ENCODE data around the gene C2CD3. TPM values are rescaled to one million over a fixed set of nuclear protein-coding genes. Genes with fewer than 3 reads are reported as not detected.

C2CD3 gene
- total and polyA plus RNA-seq, 2 of the 4 experiments (the other 2 are of a cell fraction): 11.1 to 19.2 TPM

DNA sequence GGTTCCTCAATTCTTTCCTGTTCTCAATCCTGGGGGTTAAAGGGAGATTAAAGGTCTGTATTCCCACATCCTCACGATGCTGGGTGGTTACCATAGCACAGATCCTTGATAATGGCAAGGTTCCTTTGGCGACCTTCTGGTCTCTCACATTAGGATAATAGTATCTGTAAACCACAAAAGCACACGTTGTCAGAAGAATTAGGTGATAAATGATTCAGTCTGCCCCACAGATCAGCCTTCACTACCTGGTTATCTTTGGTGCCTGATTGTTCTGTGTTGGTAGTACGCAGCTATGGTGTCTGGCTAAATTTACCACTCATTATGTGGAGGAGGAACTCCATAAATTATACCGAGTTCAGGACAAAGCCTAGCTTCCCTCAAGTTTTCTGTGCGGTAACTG lies 78.4 kb downstream of the C2CD3 start:
- Histone ChIP-seq H3K27ac (ENCODE audit: insufficient read depth, low read length) (no peak overlapping the region), H4K5ac (ENCODE audit: low read depth, low read length) (no peak overlapping the region), H2BK15ac (ENCODE audit: low read depth, low read length) (no peak overlapping the region), H3K18ac (ENCODE audit: low read depth, low read length) (no peak overlapping the region), H2BK120ac (ENCODE audit: low read depth, low read length) (no peak overlapping the region), H4K91ac (ENCODE audit: insufficient read depth, low read depth, low read length) (no peak overlapping the region), H3K36me3 (ENCODE audit: control insufficient read depth, insufficient read depth, low read length) (peaks cover 19% of the 10 kb centered on the region), H2BK5ac (ENCODE audit: low read depth, low read length, poor library complexity, severe bottlenecking) (no peak overlapping the region), H3K4ac (ENCODE audit: low read depth, low read length) (no peak overlapping the region), H2AK5ac (ENCODE audit: low read depth, low read length) (no peak overlapping the region), H3K9me3 (ENCODE audit: control insufficient read depth, insufficient read depth, low read length) (no peaks in the 10 kb centered on the region), H3K27me3 (ENCODE audit: control insufficient read depth, insufficient read depth, low read length) (no peaks in the 10 kb centered on the region), H3K23ac (ENCODE audit: low read depth, low read length) (no peak overlapping the region), H3K14ac (replicated peaks; ENCODE audit: low read depth, low read length) (no peak overlapping the region), H3K4me3 (ENCODE audit: insufficient read depth, low read depth, low read length) (no peak overlapping the region), H3K4me2 (ENCODE audit: low read depth, low read length) (no peak overlapping the region), H3K4me1 (ENCODE audit: control insufficient read depth, insufficient read depth, low read length) (no peaks in the 10 kb centered on the region), H4K20me1 (ENCODE audit: insufficient read depth, low read length) (no peaks in the 10 kb centered on the region), H3K79me1 (ENCODE audit: low read depth in 1 of 2, low read length in 2 of 2) (no peaks in the 10 kb centered on the region), H2BK20ac (ENCODE audit: low read depth, low read length) (no peak overlapping the region), H3K56ac (ENCODE audit: extremely low read depth, insufficient read depth, low read length) (no peak overlapping the region), H3K9ac (ENCODE audit: low read depth, low read length) (no peak overlapping the region), H2AK9ac (replicated peaks; ENCODE audit: low read depth, low read length, poor library complexity) (no peak overlapping the region), H4K8ac (ENCODE audit: low read depth in 2 of 2, low read length in 2 of 2) (no peak overlapping the region), H3K9me1 (ENCODE audit: insufficient read depth, low read length) (no peaks in the 10 kb centered on the region), H2AFZ (replicated peaks; ENCODE audit: low read length, poor library complexity) (no peak overlapping the region)
- dilution Hi-C loops (cut with HindIII; ENCODE audit: low sequenced_read_pairs, unreplicated experiment): no loop called here
- no CpG with 5 or more reads among the region's 6 CpGs for WGBS, 2 experiments (ENCODE audit: extremely low coverage in 2 of 2, insufficient read length in 1 of 2)
- ATAC-seq (ENCODE audit: low read depth): no peak
- POLR2A ChIA-PET (ENCODE audit: unreplicated experiment): no interaction called here
- in situ Hi-C loops (cut with MboI; ENCODE audit: low sequenced_read_pairs): no loop called here
- BruUV-seq (replicated peaks): no TSS peak
- no peak for DNase-seq
- CTCF ChIA-PET: no interaction called here
- intact Hi-C loops (cut with micrococcal nuclease): no loop called here
- TF ChIP-seq MAZ (IDR thresholded peaks at IDR 0.05; ENCODE audit: borderline replicate concordance, low read depth, low read length) (no peak), NFE2L2 (IDR thresholded peaks at IDR 0.05; ENCODE audit: low read depth, low read length) (no peak), CEBPB (IDR thresholded peaks at IDR 0.05; ENCODE audit: low read depth, low read length) (no peak), MXI1 (IDR thresholded peaks at IDR 0.05; ENCODE audit: borderline replicate concordance, low read depth, low read length) (no peak), MAFK (IDR thresholded peaks at IDR 0.05; ENCODE audit: low read depth, low read length) (no peak), CHD1 (IDR thresholded peaks at IDR 0.05; ENCODE audit: low read depth, low read length) (no peak), POLR2A (IDR thresholded peaks at IDR 0.05; ENCODE audit: low read depth, low read length) (no peak), BHLHE40 (IDR thresholded peaks at IDR 0.05; ENCODE audit: low read depth, low read length) (no peak)
- TF ChIP-seq, protein P1, sequence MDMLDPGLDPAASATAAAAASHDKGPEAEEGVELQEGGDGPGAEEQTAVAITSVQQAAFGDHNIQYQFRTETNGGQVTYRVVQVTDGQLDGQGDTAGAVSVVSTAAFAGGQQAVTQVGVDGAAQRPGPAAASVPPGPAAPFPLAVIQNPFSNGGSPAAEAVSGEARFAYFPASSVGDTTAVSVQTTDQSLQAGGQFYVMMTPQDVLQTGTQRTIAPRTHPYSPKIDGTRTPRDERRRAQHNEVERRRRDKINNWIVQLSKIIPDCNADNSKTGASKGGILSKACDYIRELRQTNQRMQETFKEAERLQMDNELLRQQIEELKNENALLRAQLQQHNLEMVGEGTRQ (IDR thresholded peaks at IDR 0.05; ENCODE audit: low read depth, low read length): no peak
- TF ChIP-seq, protein P2, sequence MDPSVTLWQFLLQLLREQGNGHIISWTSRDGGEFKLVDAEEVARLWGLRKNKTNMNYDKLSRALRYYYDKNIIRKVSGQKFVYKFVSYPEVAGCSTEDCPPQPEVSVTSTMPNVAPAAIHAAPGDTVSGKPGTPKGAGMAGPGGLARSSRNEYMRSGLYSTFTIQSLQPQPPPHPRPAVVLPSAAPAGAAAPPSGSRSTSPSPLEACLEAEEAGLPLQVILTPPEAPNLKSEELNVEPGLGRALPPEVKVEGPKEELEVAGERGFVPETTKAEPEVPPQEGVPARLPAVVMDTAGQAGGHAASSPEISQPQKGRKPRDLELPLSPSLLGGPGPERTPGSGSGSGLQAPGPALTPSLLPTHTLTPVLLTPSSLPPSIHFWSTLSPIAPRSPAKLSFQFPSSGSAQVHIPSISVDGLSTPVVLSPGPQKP (IDR thresholded peaks at IDR 0.05; ENCODE audit: borderline replicate concordance, low read depth, low read length): no peak
